ENCODE data around the gene ZKSCAN1. TPM values are rescaled to one million over a fixed set of nuclear protein-coding genes. Genes with fewer than 3 reads are reported as not detected.

Gene ZKSCAN1
- total and polyA plus RNA-seq, 2 experiments from 2014 or later: 11.8 to 19.4 TPM

GRCh38 chr7:100035876-100036275 lies 20.5 kb downstream of the ZKSCAN1 start:
- H3K4me1 ChIP-seq (ENCODE audit: insufficient read depth): no peaks in the 10 kb centered on the region
- DNase-seq (ENCODE audit: low spot score): no peak
- ATAC-seq: no peak
- no peaks in the 10 kb centered on the region for H3K4me1 Mint-ChIP-seq
- no peak overlapping the region for H3K4me3 Mint-ChIP-seq
- H3K4me3 ChIP-seq: no peak overlapping the region
- H3K9me2 ChIP-seq (ENCODE audit: insufficient read depth): no peaks in the 10 kb centered on the region
- no peak overlapping the region for H3K27ac ChIP-seq (ENCODE audit: low read depth)
- H3K27me3 Mint-ChIP-seq (ENCODE audit: insufficient read depth, low read depth, poor library complexity): peaks cover 3% of the 10 kb centered on the region
- TF ChIP-seq REST (IDR thresholded peaks at IDR 0.05; ENCODE audit: unreplicated experiment) (no peak), ZNF331 (CRISPR knock-in tag; IDR thresholded peaks at IDR 0.05; ENCODE audit: low read depth) (no peak), ZNF114 (CRISPR knock-in tag; IDR thresholded peaks at IDR 0.05) (no peak), POLR2AphosphoS5 (IDR thresholded peaks at IDR 0.05; ENCODE audit: low read depth) (no peak)
- H3F3A ChIP-seq (replicated peaks; ENCODE audit: low read depth): peaks cover 3% of the 10 kb centered on the region; the same call in 1 of the 2 replicates
- H3K27ac Mint-ChIP-seq: no peak overlapping the region
- H4K20me1 ChIP-seq (replicated peaks; ENCODE audit: insufficient read depth): no peaks in the 10 kb centered on the region; the same call in 1 of the 2 replicates
- peaks cover 64% of the 10 kb centered on the region for H3K36me3 Mint-ChIP-seq (ENCODE audit: low read depth)
- no peaks in the 10 kb centered on the region; the same call in 2 of the 3 replicates for H3K9me3 Mint-ChIP-seq
- no peak overlapping the region for H2AFZ ChIP-seq
- no peaks in the 10 kb centered on the region for H3K27me3 ChIP-seq (ENCODE audit: insufficient read depth)
- peaks cover 27% of the 10 kb centered on the region for H3K36me3 ChIP-seq (ENCODE audit: insufficient read depth)
- H3K79me2 ChIP-seq (replicated peaks; ENCODE audit: insufficient read depth): no peaks in the 10 kb centered on the region
- no peak overlapping the region for H3K4me2 ChIP-seq

- Mint-ChIP-seq H3K4me3 (no peak overlapping the region), H3K9me3 (peaks cover 11% of the 10 kb centered on the region), H3K27ac (no peak overlapping the region), H3K36me3 (ENCODE audit: low read depth) (peaks cover 55% of the 10 kb centered on the region), H3K4me1 (peaks cover 2% of the 10 kb centered on the region; the same call in 2 of the 3 replicates), H3K27me3 (ENCODE audit: insufficient read depth, low read depth, poor library complexity) (peaks cover 3% of the 10 kb centered on the region)
- Histone ChIP-seq H3K36me3 (ENCODE audit: insufficient read depth) (peaks cover 22% of the 10 kb centered on the region), H3K27me3 (ENCODE audit: insufficient read depth) (no peaks in the 10 kb centered on the region), H3K4me1 (ENCODE audit: insufficient read depth) (no peaks in the 10 kb centered on the region), H3K9me2 (ENCODE audit: insufficient read depth) (no peaks in the 10 kb centered on the region), H4K20me1 (replicated peaks; ENCODE audit: insufficient read depth) (no peaks in the 10 kb centered on the region), H3K4me3 (no peak overlapping the region), H3K27ac (ENCODE audit: low read depth) (no peak overlapping the region), H3K4me2 (no peak overlapping the region), H3F3A (replicated peaks; ENCODE audit: low read depth) (no peaks in the 10 kb centered on the region; the same call in 1 of the 2 replicates), H2AFZ (no peak overlapping the region), H3K79me2 (replicated peaks; ENCODE audit: insufficient read depth) (no peaks in the 10 kb centered on the region)
- DNase-seq (ENCODE audit: low spot score): no peak
- TF ChIP-seq ZNF331 (CRISPR knock-in tag; IDR thresholded peaks at IDR 0.05; ENCODE audit: low read depth) (no peak), JUNB (IDR thresholded peaks at IDR 0.05; ENCODE audit: unreplicated experiment) (no peak), CREB1 (CRISPR knock-in tag; IDR thresholded peaks at IDR 0.05; ENCODE audit: low read depth) (no peak), EZH2phosphoT487 (IDR thresholded peaks at IDR 0.05; ENCODE audit: unreplicated experiment) (no peak), ZNF114 (CRISPR knock-in tag; IDR thresholded peaks at IDR 0.05) (no peak), ETS1 (IDR thresholded peaks at IDR 0.05) (no peak), EZH2 (IDR thresholded peaks at IDR 0.05; ENCODE audit: low read depth, unreplicated experiment) (no peak)
- no peak for ATAC-seq
Measured at GRCh38 chr7:100038326-100038725, 22.9 kb downstream of the ZKSCAN1 start.

All from GM23338 (cell line).